SU-DHL-6 (cell line): ENCODE results near the gene MAP3K21.
A peak's percentile ranks its signal among the peaks of the same experiment; 100 is the strongest.

Experiments
- H2AFZ ChIP-seq: fragments of 200-600 bp; sonication (generic); 2 replicates; pipeline ENCODE4 v1.6.1; 2014; ENCODE audit warnings: low read depth, mild to moderate bottlenecking, moderate library complexity, mixed read lengths, antibody characterized with exemption, low read length; ENCODE audit not compliant: severe bottlenecking
- H3F3A ChIP-seq: fragments of 200-600 bp; shearing (Covaris generic); 2 replicates; pipeline ENCODE4 v1.6.0; 2016; ENCODE audit warnings: antibody characterized with exemption, mild to moderate bottlenecking; ENCODE audit not compliant: insufficient read depth
- H3K27ac ChIP-seq: fragments of 200-600 bp; sonication (generic); 2 replicates; pipeline ENCODE4 v1.5.1; 2016; ENCODE audit warnings: low read depth, mild to moderate bottlenecking, low read length, moderate library complexity, mixed read lengths
- H3K27me3 ChIP-seq: fragments of 200-600 bp; sonication (generic), shearing (Covaris generic); 2 replicates; pipeline ENCODE4 v1.6.0; 2014; ENCODE audit warnings: mild to moderate bottlenecking, low read length
- H3K36me3 ChIP-seq: fragments of 200-600 bp; sonication (generic); 2 replicates; pipeline ENCODE4 v1.6.1; 2014; ENCODE audit warnings: mild to moderate bottlenecking, low read length, mixed read lengths
- H3K4me2 ChIP-seq: fragments of 300-600, 200-600 bp; shearing (Covaris generic), sonication (generic); 2 replicates; pipeline ENCODE4 v1.6.0; 2014; ENCODE audit warnings: low read length, low read depth, mild to moderate bottlenecking; ENCODE audit not compliant: poor library complexity, severe bottlenecking
- H3K4me3 ChIP-seq: fragments of 200-600 bp; sonication (generic); 2 replicates; pipeline ENCODE4 v1.5.1; 2014; ENCODE audit warnings: antibody characterized with exemption, low read length, mild to moderate bottlenecking, mixed read lengths; ENCODE audit not compliant: insufficient read depth, poor library complexity, severe bottlenecking
- H3K79me2 ChIP-seq: fragments of 200-600 bp; sonication (generic); 2 replicates; pipeline ENCODE4 v1.6.1; 2014; ENCODE audit warnings: mild to moderate bottlenecking, low read length, moderate library complexity; ENCODE audit not compliant: insufficient read depth
- H3K9ac ChIP-seq: fragments of 200-600 bp; sonication (generic); 2 replicates; pipeline ENCODE4 v1.7.0; 2014; ENCODE audit warnings: mild to moderate bottlenecking, low read length
- H3K9me2 ChIP-seq: fragments of 200-600 bp; sonication (generic); replicated peaks from 2 replicates; pipeline ENCODE4 v1.6.1; 2014; ENCODE audit warnings: low read length; ENCODE audit not compliant: insufficient read depth
- H3K9me3 ChIP-seq: fragments of 200-600 bp; sonication (generic); 2 replicates; pipeline ENCODE4 v1.6.1; 2014; ENCODE audit warnings: low read length, mixed read lengths; ENCODE audit not compliant: insufficient read depth
- H4K20me1 ChIP-seq: fragments of 200-600 bp; sonication (generic); 2 replicates; pipeline ENCODE4 v1.6.1; 2014; ENCODE audit warnings: low read depth, mild to moderate bottlenecking, antibody characterized with exemption, low read length, moderate library complexity, mixed read lengths
- EZH2phosphoT487 ChIP-seq: fragments of 200-600 bp; sonication (generic), shearing (Covaris generic); conservative IDR thresholded peaks from 2 replicates; pipeline ENCODE4 v1.6.1; 2018; ENCODE audit warnings: mild to moderate bottlenecking, antibody characterized with exemption, low read length, moderate library complexity, mixed read lengths
- TF ChIP-seq, protein P1 (sequence below): fragments of 200-600 bp; sonication (generic); IDR thresholded peaks from one replicate; pipeline ENCODE4 v1.5.1; 2017; ENCODE audit warnings: antibody characterized with exemption, mild to moderate bottlenecking, low read length, moderate library complexity; ENCODE audit not compliant: insufficient read depth, poor library complexity, severe bottlenecking

The MAP3K21 gene

GRCh38 chr1:233375653-233376052 is 48.1 kb downstream of the MAP3K21 start:
- TF ChIP-seq, protein P1, sequence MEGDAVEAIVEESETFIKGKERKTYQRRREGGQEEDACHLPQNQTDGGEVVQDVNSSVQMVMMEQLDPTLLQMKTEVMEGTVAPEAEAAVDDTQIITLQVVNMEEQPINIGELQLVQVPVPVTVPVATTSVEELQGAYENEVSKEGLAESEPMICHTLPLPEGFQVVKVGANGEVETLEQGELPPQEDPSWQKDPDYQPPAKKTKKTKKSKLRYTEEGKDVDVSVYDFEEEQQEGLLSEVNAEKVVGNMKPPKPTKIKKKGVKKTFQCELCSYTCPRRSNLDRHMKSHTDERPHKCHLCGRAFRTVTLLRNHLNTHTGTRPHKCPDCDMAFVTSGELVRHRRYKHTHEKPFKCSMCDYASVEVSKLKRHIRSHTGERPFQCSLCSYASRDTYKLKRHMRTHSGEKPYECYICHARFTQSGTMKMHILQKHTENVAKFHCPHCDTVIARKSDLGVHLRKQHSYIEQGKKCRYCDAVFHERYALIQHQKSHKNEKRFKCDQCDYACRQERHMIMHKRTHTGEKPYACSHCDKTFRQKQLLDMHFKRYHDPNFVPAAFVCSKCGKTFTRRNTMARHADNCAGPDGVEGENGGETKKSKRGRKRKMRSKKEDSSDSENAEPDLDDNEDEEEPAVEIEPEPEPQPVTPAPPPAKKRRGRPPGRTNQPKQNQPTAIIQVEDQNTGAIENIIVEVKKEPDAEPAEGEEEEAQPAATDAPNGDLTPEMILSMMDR, result no peak
- no peak for TF ChIP-seq EZH2phosphoT487
- no peak overlapping the region for H3K4me3 ChIP-seq
- no peak overlapping the region for H3K4me2 ChIP-seq

GRCh38 chr1:233376382-233377110 is 49.0 kb downstream of the MAP3K21 start:
- no peaks in the 10 kb centered on the region for H3K36me3 ChIP-seq
- H4K20me1 ChIP-seq, result no peaks in the 10 kb centered on the region
- no peak overlapping the region for H3K9ac ChIP-seq

More at GRCh38 chr1:233375653-233376052, 48.1 kb downstream of the MAP3K21 start:
- no peaks in the 10 kb centered on the region for H3K9me2 ChIP-seq
- no peak overlapping the region for H3K27ac ChIP-seq
- H3K9ac ChIP-seq, result no peak overlapping the region
- H2AFZ ChIP-seq, result no peak overlapping the region
- H3K9me3 ChIP-seq, result no peaks in the 10 kb centered on the region
- no peaks in the 10 kb centered on the region for H3F3A ChIP-seq
- no peaks in the 10 kb centered on the region for H4K20me1 ChIP-seq
- H3K27me3 ChIP-seq, result no peaks in the 10 kb centered on the region
- no peaks in the 10 kb centered on the region for H3K36me3 ChIP-seq
- H3K79me2 ChIP-seq, result no peaks in the 10 kb centered on the region

DNA sequence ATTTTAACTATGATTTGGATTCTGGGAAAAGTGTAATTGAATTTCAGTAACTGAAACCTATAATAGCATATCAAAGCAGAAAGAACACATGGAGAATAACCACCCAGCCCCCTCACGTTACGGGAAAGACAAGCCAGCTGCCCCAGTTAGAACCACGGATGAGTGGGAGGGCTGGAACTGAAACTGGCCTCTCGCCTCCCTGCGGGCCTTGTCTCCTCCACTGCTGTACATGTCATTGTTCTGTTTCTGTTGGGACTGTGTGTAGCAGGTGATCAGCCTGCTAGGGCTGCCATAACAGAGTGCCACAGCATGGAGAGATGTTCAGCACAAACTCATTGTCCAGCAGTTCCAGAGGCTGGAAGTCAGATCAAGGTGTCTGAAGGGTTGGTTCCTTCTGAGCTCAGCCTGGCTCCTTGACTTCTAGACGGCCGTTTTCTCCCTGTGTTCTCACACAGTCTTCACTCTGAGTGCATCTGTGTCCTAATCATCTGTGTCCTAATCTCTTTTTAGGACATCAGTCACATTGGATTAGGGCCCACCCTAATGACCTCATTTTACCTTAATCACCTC is 52.4 kb downstream of the MAP3K21 start:
- no peaks in the 10 kb centered on the region for H3K27me3 ChIP-seq
- no peak overlapping the region for H3K27ac ChIP-seq
- no peaks in the 10 kb centered on the region for H3K36me3 ChIP-seq
- TF ChIP-seq EZH2phosphoT487, result no peak
- TF ChIP-seq, protein P1, result no peak
- H3K79me2 ChIP-seq, result no peaks in the 10 kb centered on the region
- no peaks in the 10 kb centered on the region for H3K9me3 ChIP-seq
- H3F3A ChIP-seq, result no peaks in the 10 kb centered on the region
- no peaks in the 10 kb centered on the region for H3K9me2 ChIP-seq
- H3K4me3 ChIP-seq, result no peak overlapping the region
- no peaks in the 10 kb centered on the region for H4K20me1 ChIP-seq
- no peak overlapping the region for H3K9ac ChIP-seq
- H2AFZ ChIP-seq, result no peak overlapping the region
- H3K4me2 ChIP-seq, result no peak overlapping the region

More at GRCh38 chr1:233376382-233377110, 49.0 kb downstream of the MAP3K21 start:
- H3K79me2 ChIP-seq, result no peaks in the 10 kb centered on the region
- H3K4me2 ChIP-seq, result no peak overlapping the region
- no peaks in the 10 kb centered on the region for H3K9me3 ChIP-seq
- no peaks in the 10 kb centered on the region for H3K9me2 ChIP-seq
- H2AFZ ChIP-seq, result no peak overlapping the region
- no peaks in the 10 kb centered on the region for H3K27me3 ChIP-seq
- H3K27ac ChIP-seq, result no peak overlapping the region
- H3F3A ChIP-seq, result no peaks in the 10 kb centered on the region
- H3K4me3 ChIP-seq, result no peak overlapping the region
- TF ChIP-seq, protein P1, result peak; percentile 10
- TF ChIP-seq EZH2phosphoT487, result no peak
